HG03175 (cell line): ENCODE measurements around the gene CFC1B.
"Not testable (repeated sequence)": the region's sequence is repeated elsewhere in the genome, so short reads cannot be mapped to it uniquely, and the experiment has no call there.

Experiments used
- ATAC-seq: cut with Tn5 transposase; IDR thresholded peaks from one replicate; pipeline ENCODE4 v1.9.1; 2021; ENCODE audit warnings: mild to moderate bottlenecking, moderate library complexity; ENCODE audit not compliant: unreplicated experiment

CFC1B gene

DNA sequence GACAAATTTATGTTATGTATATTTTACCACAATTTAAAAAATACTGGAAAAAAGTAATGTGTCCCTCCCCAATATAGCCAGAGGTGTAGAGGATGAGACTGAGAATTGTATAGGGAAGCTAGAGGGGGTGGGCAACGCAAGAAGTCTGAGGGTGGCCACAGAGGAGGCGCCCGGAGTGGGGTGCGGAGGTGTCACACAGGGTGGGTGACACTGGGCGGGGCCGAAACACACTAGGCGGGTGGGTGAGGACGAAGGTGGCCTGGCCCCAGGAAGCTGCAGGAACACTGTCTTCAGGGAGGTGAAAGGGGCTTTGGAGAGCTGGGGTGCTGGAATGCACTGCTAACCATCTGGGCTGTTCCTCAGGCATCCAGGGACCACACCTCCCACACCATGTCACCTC, 35.4 kb downstream of the CFC1B start:
- ATAC-seq: not testable (repeated sequence)

DNA sequence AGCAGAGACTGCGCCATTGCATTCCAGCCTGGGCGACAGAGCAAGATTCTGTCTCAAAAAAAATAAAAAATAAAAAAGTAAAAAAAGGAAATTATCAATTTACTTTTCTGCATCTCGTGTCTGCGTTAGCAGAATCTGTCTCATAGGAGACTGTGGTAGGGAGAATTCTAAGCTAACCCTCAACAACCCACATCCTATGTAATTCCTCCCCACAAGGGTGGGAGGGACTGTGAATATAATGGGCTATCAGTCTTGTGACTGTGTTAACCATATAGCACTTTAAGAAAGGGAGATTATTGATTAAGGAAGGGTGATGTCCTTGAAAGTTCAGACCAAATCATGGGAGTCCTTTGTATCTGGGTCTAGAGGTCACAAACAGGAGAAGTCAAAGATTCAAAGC, 45.1 kb downstream of the CFC1B start:
- ATAC-seq: not testable (repeated sequence)

DNA sequence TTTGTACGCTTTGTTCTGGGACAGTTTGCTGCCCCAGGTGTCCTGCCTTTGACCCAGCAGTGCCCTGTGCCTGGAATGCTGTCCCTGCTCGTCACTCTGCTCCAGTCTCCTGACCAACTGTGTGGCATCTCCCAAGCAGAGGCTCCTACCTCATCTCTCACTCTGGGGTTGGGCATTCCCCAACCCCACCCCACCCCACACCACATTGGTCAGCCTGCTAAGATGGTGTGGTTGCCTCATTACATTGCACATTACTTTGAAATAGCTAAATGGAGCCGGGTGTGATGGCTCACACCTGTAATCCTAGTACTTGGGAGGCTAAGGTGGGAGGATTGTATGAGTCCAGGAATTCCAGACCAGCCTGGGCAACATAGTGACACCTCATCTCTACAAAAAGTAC, 50.9 kb downstream of the CFC1B start:
- not testable (repeated sequence) for ATAC-seq

DNA sequence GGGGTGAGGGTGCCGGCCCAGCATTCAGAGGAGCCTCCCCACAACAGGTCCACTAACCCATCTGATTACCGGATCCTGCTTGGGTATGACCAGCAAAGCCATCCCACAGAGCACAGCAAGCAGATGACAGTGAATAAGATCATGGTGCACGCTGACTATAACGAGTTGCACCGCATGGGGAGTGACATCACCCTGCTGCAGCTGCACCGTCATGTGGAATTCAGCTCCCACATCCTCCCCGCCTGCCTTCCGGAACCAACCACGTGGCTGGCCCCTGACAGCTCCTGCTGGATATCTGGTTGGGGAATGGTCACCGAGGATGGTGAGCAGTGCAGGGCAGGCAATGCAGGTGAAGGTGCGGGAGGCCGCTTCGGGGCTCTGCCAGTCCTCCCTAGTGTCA, 53.2 kb downstream of the CFC1B start:
- not testable (repeated sequence) for ATAC-seq

DNA sequence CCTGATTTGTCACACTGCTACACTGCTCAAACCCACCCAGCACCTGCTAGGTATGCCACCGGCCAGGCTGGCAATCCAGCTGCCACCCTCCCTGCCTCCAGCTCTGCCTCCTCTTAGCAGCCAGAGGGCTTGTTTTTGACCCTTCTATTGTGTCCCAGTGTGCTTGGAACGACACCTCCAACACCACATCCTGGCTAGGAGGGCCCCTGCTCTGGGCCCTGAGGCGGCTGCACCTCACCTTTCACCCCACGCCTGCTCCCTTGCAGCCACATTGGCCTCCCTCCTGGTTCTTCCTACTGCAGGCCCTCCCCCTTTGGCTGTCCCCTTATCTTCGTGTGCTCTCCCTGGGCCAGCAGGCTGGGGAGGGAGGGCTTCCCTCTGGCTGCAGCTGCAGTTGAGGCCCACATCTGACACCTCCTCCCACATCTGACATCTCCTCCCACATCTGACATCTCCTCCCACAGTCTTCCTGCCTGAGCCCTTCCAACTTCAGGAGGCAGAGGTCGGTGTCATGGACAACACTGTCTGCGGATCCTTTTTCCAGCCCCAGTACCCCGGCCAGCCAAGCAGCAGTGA, 55.3 kb downstream of the CFC1B start:
- not testable (repeated sequence) for ATAC-seq

DNA sequence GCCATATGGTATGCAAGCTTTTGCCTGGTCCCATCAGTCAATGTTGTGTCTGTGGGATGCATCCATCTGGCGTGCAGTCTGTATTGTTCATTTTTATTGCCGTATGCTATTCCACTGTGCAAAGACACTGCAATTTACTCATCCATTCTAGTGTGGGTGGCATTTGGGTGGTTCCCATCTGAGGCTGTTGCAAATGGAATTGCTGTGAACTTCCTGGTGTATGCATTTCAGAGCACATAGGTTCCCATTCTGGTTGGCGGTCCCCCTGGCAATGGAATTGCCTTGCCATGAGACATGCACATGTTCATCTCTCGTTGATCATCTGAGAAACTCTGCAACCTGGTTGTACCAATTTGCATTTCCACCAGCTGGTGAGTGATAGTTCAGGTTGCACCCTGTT, 56.5 kb downstream of the CFC1B start:
- not testable (repeated sequence) for ATAC-seq
